ENCODE measurements around the gene PRUNE2.

The PRUNE2 gene

DNA sequence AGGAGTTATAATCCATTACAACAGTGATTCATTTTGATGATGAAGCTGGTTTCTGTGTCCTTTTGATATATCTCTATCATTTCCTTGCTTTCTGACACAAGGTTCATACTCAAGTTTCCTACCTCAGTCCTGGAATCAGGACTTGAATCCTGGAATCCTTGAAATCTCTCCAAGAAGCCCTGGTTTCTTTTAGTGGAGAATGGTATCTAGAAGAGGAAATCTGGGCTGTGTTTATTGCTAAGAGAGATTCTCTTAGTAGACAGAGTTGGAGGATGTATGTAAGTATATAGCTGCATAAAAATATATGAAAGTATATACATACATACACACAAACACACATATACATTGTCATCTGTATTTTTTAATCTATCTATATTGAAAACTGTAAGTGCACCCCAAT is 332.5 kb downstream of the PRUNE2 start:
- no peak overlapping the region for H3K4me3 ChIP-seq (ENCODE audit: control insufficient read depth in 1 of 7, extremely low read depth in 1 of 7, insufficient read depth in 4 of 7, low read depth in 2 of 7, low read length in 6 of 7)
- H3K27me3 ChIP-seq (replicated peaks in 2 of 5; ENCODE audit: control insufficient read depth in 4 of 5, insufficient read depth in 5 of 5, low read length in 4 of 5), result no peaks in the 10 kb centered on the region
- H3K4me1 ChIP-seq (ENCODE audit: control extremely low read depth in 1 of 4, control insufficient read depth in 4 of 4, insufficient read depth in 4 of 4, low read length in 3 of 4), result peaks cover 11 to 54% (median 33%) of the 10 kb centered on the region in 4 experiments
- no peak for DNase-seq
- ChIA-PET CTCF (no interaction called here), POLR2A (no interaction called here)
- H3K27ac ChIP-seq (ENCODE audit: insufficient read depth in 1 of 2, low read depth in 1 of 2, low read length in 2 of 2, poor library complexity in 1 of 2, severe bottlenecking in 2 of 2), result no peak overlapping the region
- H3K9me3 ChIP-seq (ENCODE audit: control extremely low read depth in 1 of 5, control insufficient read depth in 4 of 5, insufficient read depth in 2 of 5, low read depth in 1 of 5, low read length in 4 of 5), result peaks cover 0 to 7% (median 3%) of the 10 kb centered on the region in 5 experiments
- no peaks in the 10 kb centered on the region for H3K36me3 ChIP-seq (ENCODE audit: control insufficient read depth in 4 of 4, insufficient read depth in 4 of 4, low read length in 3 of 4)

- POLR2A ChIA-PET, result no interaction called here
- Histone ChIP-seq H3K36me3 (ENCODE audit: control insufficient read depth in 4 of 4, insufficient read depth in 4 of 4, low read length in 3 of 4) (no peaks in the 10 kb centered on the region), H3K4me3 (ENCODE audit: control insufficient read depth in 1 of 7, extremely low read depth in 1 of 7, insufficient read depth in 4 of 7, low read depth in 2 of 7, low read length in 6 of 7) (peak overlapping the region in 3 of 7 experiments; percentile 42 to 66 (median 65)), H3K9me3 (ENCODE audit: control extremely low read depth in 1 of 5, control insufficient read depth in 4 of 5, insufficient read depth in 2 of 5, low read depth in 1 of 5, low read length in 4 of 5) (peaks cover 0 to 7% (median 3%) of the 10 kb centered on the region in 5 experiments), H3K27me3 (replicated peaks in 2 of 5; ENCODE audit: control insufficient read depth in 4 of 5, insufficient read depth in 5 of 5, low read length in 4 of 5) (no peaks in the 10 kb centered on the region), H3K27ac (ENCODE audit: insufficient read depth in 1 of 2, low read depth in 1 of 2, low read length in 2 of 2, poor library complexity in 1 of 2, severe bottlenecking in 2 of 2) (no peak overlapping the region), H3K4me1 (ENCODE audit: control extremely low read depth in 1 of 4, control insufficient read depth in 4 of 4, insufficient read depth in 4 of 4, low read length in 3 of 4) (peaks cover 11 to 42% (median 27%) of the 10 kb centered on the region in 4 experiments)
- no CpG with 5 or more reads among the region's 3 CpGs for WGBS (ENCODE audit: insufficient coverage)
- CTCF ChIA-PET, result no interaction called here
- DNase-seq, result no peak
Observed at GRCh38 chr9:76572151-76572550, 333.8 kb downstream of the PRUNE2 start.

DNA sequence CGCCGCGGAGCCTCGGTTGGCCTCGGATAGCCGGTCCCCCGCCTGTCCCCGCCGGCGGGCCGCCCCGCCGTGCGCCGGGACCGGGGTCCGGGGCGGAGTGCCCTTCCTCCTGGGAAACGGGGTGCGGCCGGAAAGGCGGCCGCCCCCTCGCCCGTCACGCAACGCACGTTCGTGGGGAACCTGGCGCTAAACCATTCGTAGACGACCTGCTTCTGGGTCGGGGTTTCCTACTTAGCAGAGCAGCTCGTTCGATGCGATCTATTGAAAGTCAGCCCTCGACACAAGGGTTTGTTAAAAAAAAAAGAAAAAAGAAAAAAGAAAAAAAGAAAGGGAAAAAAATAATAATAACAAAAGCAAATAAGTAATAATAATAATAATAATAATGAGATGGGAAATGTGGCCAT is 334.2 kb downstream of the PRUNE2 start:
- Histone ChIP-seq H3K4me3 (ENCODE audit: control insufficient read depth in 1 of 7, extremely low read depth in 1 of 7, insufficient read depth in 4 of 7, low read depth in 2 of 7, low read length in 6 of 7) (peak overlapping the region in 6 of 7 experiments; percentile 37 to 92 (median 66)), H3K27ac (ENCODE audit: insufficient read depth in 1 of 2, low read depth in 1 of 2, low read length in 2 of 2, poor library complexity in 1 of 2, severe bottlenecking in 2 of 2) (no peak overlapping the region), H3K36me3 (ENCODE audit: control insufficient read depth in 4 of 4, insufficient read depth in 4 of 4, low read length in 3 of 4) (no peaks in the 10 kb centered on the region), H3K4me1 (ENCODE audit: control extremely low read depth in 1 of 4, control insufficient read depth in 4 of 4, insufficient read depth in 4 of 4, low read length in 3 of 4) (peaks cover 11 to 39% (median 26%) of the 10 kb centered on the region in 4 experiments), H3K9me3 (ENCODE audit: control extremely low read depth in 1 of 5, control insufficient read depth in 4 of 5, insufficient read depth in 2 of 5, low read depth in 1 of 5, low read length in 4 of 5) (peaks cover 0 to 7% (median 3%) of the 10 kb centered on the region in 5 experiments), H3K27me3 (replicated peaks in 2 of 5; ENCODE audit: control insufficient read depth in 4 of 5, insufficient read depth in 5 of 5, low read length in 4 of 5) (no peaks in the 10 kb centered on the region)
- peak in 2 of 3 donors; percentile 40 to 55 for DNase-seq
- ChIA-PET CTCF (no interaction called here), POLR2A (no interaction called here)
- 4% methylated on average over 31 of the region's 37 CpGs for WGBS (ENCODE audit: insufficient coverage)

- H3K9me3 ChIP-seq (ENCODE audit: control extremely low read depth in 1 of 5, control insufficient read depth in 4 of 5, insufficient read depth in 2 of 5, low read depth in 1 of 5, low read length in 4 of 5), result peaks cover 0 to 7% (median 3%) of the 10 kb centered on the region in 5 experiments
- no peaks in the 10 kb centered on the region for H3K27me3 ChIP-seq (replicated peaks in 2 of 5; ENCODE audit: control insufficient read depth in 4 of 5, insufficient read depth in 5 of 5, low read length in 4 of 5)
- no peak overlapping the region for H3K27ac ChIP-seq (ENCODE audit: insufficient read depth in 1 of 2, low read depth in 1 of 2, low read length in 2 of 2, poor library complexity in 1 of 2, severe bottlenecking in 2 of 2)
- H3K36me3 ChIP-seq (ENCODE audit: control insufficient read depth in 4 of 4, insufficient read depth in 4 of 4, low read length in 3 of 4), result peaks cover 0 to 2% (median 0%) of the 10 kb centered on the region in 4 experiments
- CTCF ChIA-PET, result no interaction called here
- H3K4me1 ChIP-seq (ENCODE audit: control extremely low read depth in 1 of 4, control insufficient read depth in 4 of 4, insufficient read depth in 4 of 4, low read length in 3 of 4), result peaks cover 7 to 34% (median 22%) of the 10 kb centered on the region in 4 experiments
- POLR2A ChIA-PET, result no interaction called here
- DNase-seq, result peak in 2 of 3 donors; percentile 71 to 78
- H3K4me3 ChIP-seq (ENCODE audit: control insufficient read depth in 1 of 7, extremely low read depth in 1 of 7, insufficient read depth in 4 of 7, low read depth in 2 of 7, low read length in 6 of 7), result peak overlapping the region in 6 of 7 experiments; percentile 37 to 92 (median 66)
- no CpG with 5 or more reads among the region's 3 CpGs for WGBS (ENCODE audit: insufficient coverage)
Observed at GRCh38 chr9:76571288-76571687, 334.6 kb downstream of the PRUNE2 start.

GRCh38 chr9:76570826-76571225 is 335.1 kb downstream of the PRUNE2 start:
- peak overlapping the region in 2 of 7 experiments; percentile 65 to 81 for H3K4me3 ChIP-seq (ENCODE audit: control insufficient read depth in 1 of 7, extremely low read depth in 1 of 7, insufficient read depth in 4 of 7, low read depth in 2 of 7, low read length in 6 of 7)
- peaks cover 3 to 29% (median 17%) of the 10 kb centered on the region in 4 experiments for H3K4me1 ChIP-seq (ENCODE audit: control extremely low read depth in 1 of 4, control insufficient read depth in 4 of 4, insufficient read depth in 4 of 4, low read length in 3 of 4)
- H3K27ac ChIP-seq (ENCODE audit: insufficient read depth in 1 of 2, low read depth in 1 of 2, low read length in 2 of 2, poor library complexity in 1 of 2, severe bottlenecking in 2 of 2), result no peak overlapping the region
- ChIA-PET CTCF (interaction anchor here (0.6 kb wide), 1 partner anchor 1199 kb away, joined by 3 read pairs; no protein-coding TSS in a partner anchor), POLR2A (no interaction called here)
- H3K36me3 ChIP-seq (ENCODE audit: control insufficient read depth in 4 of 4, insufficient read depth in 4 of 4, low read length in 3 of 4), result peaks cover 0 to 2% (median 0%) of the 10 kb centered on the region in 4 experiments
- DNase-seq, result peak in 2 of 3 donors; percentile 42 to 50
- H3K27me3 ChIP-seq (replicated peaks in 2 of 5; ENCODE audit: control insufficient read depth in 4 of 5, insufficient read depth in 5 of 5, low read length in 4 of 5), result no peaks in the 10 kb centered on the region
- WGBS (ENCODE audit: insufficient coverage), result 100% methylated on average over 2 of the region's 2 CpGs
- H3K9me3 ChIP-seq (ENCODE audit: control extremely low read depth in 1 of 5, control insufficient read depth in 4 of 5, insufficient read depth in 2 of 5, low read depth in 1 of 5, low read length in 4 of 5), result peaks cover 0 to 7% (median 3%) of the 10 kb centered on the region in 5 experiments

DNA sequence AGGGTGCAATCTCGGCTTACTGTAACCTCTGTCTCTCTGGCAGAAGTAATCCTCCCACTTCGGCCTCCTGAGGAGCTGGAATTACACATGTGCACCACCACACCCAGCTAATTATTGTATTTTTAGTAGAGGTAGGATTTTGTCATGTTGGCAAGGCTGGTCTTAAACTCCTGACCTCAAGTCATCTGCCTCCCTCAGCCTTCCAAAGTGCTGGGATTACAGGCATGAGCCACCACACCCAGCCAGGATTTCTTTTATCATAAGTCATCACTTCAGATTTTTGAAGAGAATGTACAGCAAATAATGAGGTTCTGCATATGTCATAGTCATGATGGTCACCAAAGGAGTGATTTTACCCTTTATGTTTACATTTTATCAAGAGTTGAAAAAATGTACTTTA is 338.8 kb downstream of the PRUNE2 start:
- peaks cover 0 to 16% (median 12%) of the 10 kb centered on the region in 4 experiments for H3K4me1 ChIP-seq (ENCODE audit: control extremely low read depth in 1 of 4, control insufficient read depth in 4 of 4, insufficient read depth in 4 of 4, low read length in 3 of 4)
- peaks cover 0 to 7% (median 3%) of the 10 kb centered on the region in 5 experiments for H3K9me3 ChIP-seq (ENCODE audit: control extremely low read depth in 1 of 5, control insufficient read depth in 4 of 5, insufficient read depth in 2 of 5, low read depth in 1 of 5, low read length in 4 of 5)
- no peak overlapping the region for H3K27ac ChIP-seq (ENCODE audit: insufficient read depth in 1 of 2, low read depth in 1 of 2, low read length in 2 of 2, poor library complexity in 1 of 2, severe bottlenecking in 2 of 2)
- no peak overlapping the region for H3K4me3 ChIP-seq (ENCODE audit: control insufficient read depth in 1 of 7, extremely low read depth in 1 of 7, insufficient read depth in 4 of 7, low read depth in 2 of 7, low read length in 6 of 7)
- H3K36me3 ChIP-seq (ENCODE audit: control insufficient read depth in 4 of 4, insufficient read depth in 4 of 4, low read length in 3 of 4), result peaks cover 0 to 2% (median 0%) of the 10 kb centered on the region in 4 experiments
- ChIA-PET CTCF (no interaction called here), POLR2A (no interaction called here)
- no peak for DNase-seq
- no CpG with 5 or more reads among the region's 2 CpGs for WGBS (ENCODE audit: insufficient coverage)
- H3K27me3 ChIP-seq (replicated peaks in 2 of 5; ENCODE audit: control insufficient read depth in 4 of 5, insufficient read depth in 5 of 5, low read length in 4 of 5), result no peaks in the 10 kb centered on the region

DNA sequence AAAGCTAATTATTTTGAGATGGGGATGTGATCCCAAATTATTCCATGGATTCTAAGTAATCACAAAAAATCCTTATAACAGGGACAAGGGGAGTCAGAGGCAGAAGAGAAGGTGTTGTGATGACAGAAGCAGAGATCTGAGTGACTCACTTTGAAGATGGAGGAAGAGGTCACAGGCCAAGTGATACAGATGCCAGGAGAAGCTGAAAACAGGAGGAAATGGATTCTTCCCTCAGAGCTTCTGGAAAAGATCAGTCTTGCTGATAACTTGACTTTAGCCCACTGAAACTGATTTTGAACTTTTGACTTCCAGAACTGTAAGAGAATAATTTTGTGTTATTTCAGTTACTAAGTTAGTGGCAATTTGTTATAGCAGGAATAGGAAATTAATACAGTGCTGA is 341.6 kb downstream of the PRUNE2 start:
- H3K4me1 ChIP-seq (ENCODE audit: control extremely low read depth in 1 of 4, control insufficient read depth in 4 of 4, insufficient read depth in 4 of 4, low read length in 3 of 4), result peaks cover 0 to 37% (median 18%) of the 10 kb centered on the region in 4 experiments
- H3K27me3 ChIP-seq (replicated peaks in 2 of 5; ENCODE audit: control insufficient read depth in 4 of 5, insufficient read depth in 5 of 5, low read length in 4 of 5), result no peaks in the 10 kb centered on the region
- ChIA-PET POLR2A (no interaction called here), CTCF (interaction anchor here (1.1 kb wide), 1 partner anchor 36 kb away, joined by 3 read pairs; no protein-coding TSS in a partner anchor)
- H3K9me3 ChIP-seq (ENCODE audit: control extremely low read depth in 1 of 5, control insufficient read depth in 4 of 5, insufficient read depth in 2 of 5, low read depth in 1 of 5, low read length in 4 of 5), result no peaks in the 10 kb centered on the region
- no peak overlapping the region for H3K27ac ChIP-seq (ENCODE audit: insufficient read depth in 1 of 2, low read depth in 1 of 2, low read length in 2 of 2, poor library complexity in 1 of 2, severe bottlenecking in 2 of 2)
- H3K36me3 ChIP-seq (ENCODE audit: control insufficient read depth in 4 of 4, insufficient read depth in 4 of 4, low read length in 3 of 4), result peaks cover 0 to 2% (median 0%) of the 10 kb centered on the region in 4 experiments
- no peak overlapping the region for H3K4me3 ChIP-seq (ENCODE audit: control insufficient read depth in 1 of 7, extremely low read depth in 1 of 7, insufficient read depth in 4 of 7, low read depth in 2 of 7, low read length in 6 of 7)
- no peak for DNase-seq

Measured in common myeloid progenitor, CD34-positive (primary cell).